ENCODE results near the gene C10orf105. TPM values are rescaled to one million over a fixed set of nuclear protein-coding genes. Genes with fewer than 3 reads are reported as not detected.

C10orf105 gene
- total and polyA plus RNA-seq, 2 donors from 2014 or later: 0.35 TPM; not detected in 1

GRCh38 chr10:71694039-71694501 lies 25.5 kb downstream of the C10orf105 start:
- no peak overlapping the region for H3K9ac ChIP-seq (ENCODE audit: low read length in 3 of 3)
- no peaks in the 10 kb centered on the region for H3K36me3 ChIP-seq (ENCODE audit: control insufficient read depth in 2 of 3, insufficient read depth in 3 of 3, low read length in 3 of 3)
- peaks cover 0 to 4% (median 0%) of the 10 kb centered on the region in 3 donors for H3K9me3 ChIP-seq (ENCODE audit: control insufficient read depth in 2 of 3, insufficient read depth in 1 of 3, low read length in 3 of 3)
- H3K4me3 ChIP-seq (ENCODE audit: low read length in 3 of 3): no peak overlapping the region
- no peak for TF ChIP-seq CTCF (IDR thresholded peaks at IDR 0.05; ENCODE audit: borderline replicate concordance, extremely low read depth, insufficient read depth)
- intact Hi-C loops (cut with DNase I): no loop called here
- DNase-seq: no peak
- no peak overlapping the region for H3K27ac ChIP-seq (ENCODE audit: low read depth in 2 of 2, low read length in 2 of 2)
- peaks cover 0 to 14% (median 4%) of the 10 kb centered on the region in 3 donors for H3K4me1 ChIP-seq (ENCODE audit: control insufficient read depth in 2 of 3, insufficient read depth in 2 of 3, low read depth in 1 of 3, low read length in 3 of 3)
- no peaks in the 10 kb centered on the region for H3K27me3 ChIP-seq (ENCODE audit: control insufficient read depth, insufficient read depth, low read length)
- FAIRE-seq: no peak

- no peak overlapping the region for H3K9ac ChIP-seq (ENCODE audit: low read length in 3 of 3)
- FAIRE-seq: no peak
- no peaks in the 10 kb centered on the region for H3K36me3 ChIP-seq (ENCODE audit: control insufficient read depth in 2 of 3, insufficient read depth in 3 of 3, low read length in 3 of 3)
- peak overlapping the region in 1 of 2 donors; percentile 41 for H3K27ac ChIP-seq (ENCODE audit: low read depth in 2 of 2, low read length in 2 of 2)
- intact Hi-C loops (cut with DNase I): no loop called here
- no peak for DNase-seq
- H3K27me3 ChIP-seq (ENCODE audit: control insufficient read depth, insufficient read depth, low read length): no peaks in the 10 kb centered on the region
- no peak for TF ChIP-seq CTCF (IDR thresholded peaks at IDR 0.05; ENCODE audit: borderline replicate concordance, extremely low read depth, insufficient read depth)
- H3K4me1 ChIP-seq (ENCODE audit: control insufficient read depth in 2 of 3, insufficient read depth in 2 of 3, low read depth in 1 of 3, low read length in 3 of 3): peaks cover 0 to 14% (median 4%) of the 10 kb centered on the region in 3 donors
- H3K9me3 ChIP-seq (ENCODE audit: control insufficient read depth in 2 of 3, insufficient read depth in 1 of 3, low read length in 3 of 3): peaks cover 0 to 4% (median 0%) of the 10 kb centered on the region in 3 donors
- H3K4me3 ChIP-seq (ENCODE audit: low read length in 3 of 3): no peak overlapping the region
These were observed 26.2 kb downstream of the C10orf105 start for GRCh38 chr10:71693377-71693776.

GRCh38 chr10:71692598-71693306 lies 26.8 kb downstream of the C10orf105 start:
- no peaks in the 10 kb centered on the region for H3K36me3 ChIP-seq (ENCODE audit: control insufficient read depth in 2 of 3, insufficient read depth in 3 of 3, low read length in 3 of 3)
- no peak overlapping the region for H3K9ac ChIP-seq (ENCODE audit: low read length in 3 of 3)
- no peak for TF ChIP-seq CTCF (IDR thresholded peaks at IDR 0.05; ENCODE audit: borderline replicate concordance, extremely low read depth, insufficient read depth)
- H3K27me3 ChIP-seq (ENCODE audit: control insufficient read depth, insufficient read depth, low read length): no peaks in the 10 kb centered on the region
- DNase-seq (no peak), FAIRE-seq (no peak)
- peaks cover 0 to 4% (median 0%) of the 10 kb centered on the region in 3 donors for H3K9me3 ChIP-seq (ENCODE audit: control insufficient read depth in 2 of 3, insufficient read depth in 1 of 3, low read length in 3 of 3)
- intact Hi-C loops (cut with DNase I): no loop called here
- H3K4me1 ChIP-seq (ENCODE audit: control insufficient read depth in 2 of 3, insufficient read depth in 2 of 3, low read depth in 1 of 3, low read length in 3 of 3): peaks cover 0 to 14% (median 4%) of the 10 kb centered on the region in 3 donors
- H3K27ac ChIP-seq (ENCODE audit: low read depth in 2 of 2, low read length in 2 of 2): no peak overlapping the region
- no peak overlapping the region for H3K4me3 ChIP-seq (ENCODE audit: low read length in 3 of 3)
